WTC11 (cell line): ENCODE measurements around the gene HDLBP.

ENCODE experiments used
- ATF1 ChIP-seq: sonication (generic); formaldehyde crosslinking; IDR thresholded peaks from 2 replicates; pipeline ENCODE4 v1.8.1; 2023; ENCODE audit warnings: mild to moderate bottlenecking, moderate library complexity, missing genetic modification reagents
- MYBL2 ChIP-seq: sonication (generic); formaldehyde crosslinking; IDR thresholded peaks from 2 replicates; pipeline ENCODE4 v1.8.1; 2023; ENCODE audit warnings: mild to moderate bottlenecking, moderate library complexity, missing genetic modification reagents
- NFATC4 ChIP-seq: fragments of 250-450 bp; sonication (Bioruptor Pico); IDR thresholded peaks from 2 replicates; pipeline ENCODE4 v1.9.0; 2021; ENCODE audit warnings: mild to moderate bottlenecking
- NFYB ChIP-seq: sonication (generic); formaldehyde crosslinking; conservative IDR thresholded peaks from 2 replicates; pipeline ENCODE4 v1.8.0; 2022; ENCODE audit warnings: low read depth, missing genetic modification reagents
- NR3C1 ChIP-seq: sonication (generic); formaldehyde crosslinking; conservative IDR thresholded peaks from 2 replicates; pipeline ENCODE4 v1.8.1; 2023; ENCODE audit warnings: low read depth, mild to moderate bottlenecking, missing genetic modification reagents
- TEAD4 ChIP-seq: sonication (generic); formaldehyde crosslinking; IDR thresholded peaks from 2 replicates; pipeline ENCODE4 v1.8.0; 2022; ENCODE audit warnings: mild to moderate bottlenecking, missing genetic modification reagents
- TP53 ChIP-seq: sonication (generic); formaldehyde crosslinking; IDR thresholded peaks from 2 replicates; pipeline ENCODE4 v1.8.1; 2023; ENCODE audit warnings: mild to moderate bottlenecking, missing genetic modification reagents
- ZNF232 ChIP-seq: sonication (generic); formaldehyde crosslinking; IDR thresholded peaks from 2 replicates; pipeline ENCODE4 v1.8.0; 2022; ENCODE audit warnings: mild to moderate bottlenecking, missing genetic modification reagents
- TF ChIP-seq, protein P1 (sequence below): sonication (generic); formaldehyde crosslinking; IDR thresholded peaks from 2 replicates; pipeline ENCODE4 v1.8.0; 2022; ENCODE audit warnings: mild to moderate bottlenecking, missing genetic modification reagents
- TF ChIP-seq, protein P2 (sequence below): fragments of 200-600 bp; IDR thresholded peaks from 2 replicates; pipeline ENCODE4 v1.8.0; 2022; ENCODE audit warnings: antibody characterized with exemption
- TF ChIP-seq, protein P3 (sequence below): sonication (generic); formaldehyde crosslinking; IDR thresholded peaks from 2 replicates; pipeline ENCODE4 v1.8.1; 2023; ENCODE audit warnings: mild to moderate bottlenecking, moderate library complexity, missing genetic modification reagents
- TF ChIP-seq, protein P4 (sequence below): sonication (generic); formaldehyde crosslinking; IDR thresholded peaks from 2 replicates; pipeline ENCODE4 v1.8.1; 2022; ENCODE audit warnings: low read depth, missing genetic modification reagents, borderline replicate concordance
- TF ChIP-seq, protein P5 (sequence below): sonication (generic); formaldehyde crosslinking; IDR thresholded peaks from 2 replicates; pipeline ENCODE4 v1.8.1; 2023; ENCODE audit warnings: mild to moderate bottlenecking, missing genetic modification reagents, moderate library complexity
- TF ChIP-seq, protein P6 (sequence below): sonication (generic); formaldehyde crosslinking; conservative IDR thresholded peaks from 2 replicates; pipeline ENCODE4 v1.8.1; 2022; ENCODE audit warnings: mild to moderate bottlenecking, missing genetic modification reagents

DNA sequence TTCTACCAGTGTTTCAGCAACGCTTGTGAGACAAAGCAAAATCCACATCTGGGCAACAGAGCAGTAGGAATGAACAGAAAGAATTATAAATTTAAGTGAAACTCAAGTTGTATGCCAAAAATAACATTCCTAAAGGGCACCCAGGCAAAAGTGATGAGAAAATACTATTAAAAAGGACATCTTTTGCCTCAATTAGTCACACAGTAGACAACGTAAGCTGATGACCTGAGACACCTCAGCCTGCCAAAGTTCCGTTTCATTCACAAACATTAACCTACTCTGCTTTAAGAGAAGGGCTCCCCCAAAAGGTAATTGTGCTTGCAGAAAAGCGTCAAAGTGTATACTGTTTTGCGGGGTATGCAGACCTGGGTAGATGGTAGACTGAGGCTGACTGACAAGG is 7.2 kb downstream of the HDLBP start:
- TF ChIP-seq, protein P1, sequence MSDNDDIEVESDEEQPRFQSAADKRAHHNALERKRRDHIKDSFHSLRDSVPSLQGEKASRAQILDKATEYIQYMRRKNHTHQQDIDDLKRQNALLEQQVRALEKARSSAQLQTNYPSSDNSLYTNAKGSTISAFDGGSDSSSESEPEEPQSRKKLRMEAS (CRISPR knock-in tag) = no peak
- TF ChIP-seq, protein P2, sequence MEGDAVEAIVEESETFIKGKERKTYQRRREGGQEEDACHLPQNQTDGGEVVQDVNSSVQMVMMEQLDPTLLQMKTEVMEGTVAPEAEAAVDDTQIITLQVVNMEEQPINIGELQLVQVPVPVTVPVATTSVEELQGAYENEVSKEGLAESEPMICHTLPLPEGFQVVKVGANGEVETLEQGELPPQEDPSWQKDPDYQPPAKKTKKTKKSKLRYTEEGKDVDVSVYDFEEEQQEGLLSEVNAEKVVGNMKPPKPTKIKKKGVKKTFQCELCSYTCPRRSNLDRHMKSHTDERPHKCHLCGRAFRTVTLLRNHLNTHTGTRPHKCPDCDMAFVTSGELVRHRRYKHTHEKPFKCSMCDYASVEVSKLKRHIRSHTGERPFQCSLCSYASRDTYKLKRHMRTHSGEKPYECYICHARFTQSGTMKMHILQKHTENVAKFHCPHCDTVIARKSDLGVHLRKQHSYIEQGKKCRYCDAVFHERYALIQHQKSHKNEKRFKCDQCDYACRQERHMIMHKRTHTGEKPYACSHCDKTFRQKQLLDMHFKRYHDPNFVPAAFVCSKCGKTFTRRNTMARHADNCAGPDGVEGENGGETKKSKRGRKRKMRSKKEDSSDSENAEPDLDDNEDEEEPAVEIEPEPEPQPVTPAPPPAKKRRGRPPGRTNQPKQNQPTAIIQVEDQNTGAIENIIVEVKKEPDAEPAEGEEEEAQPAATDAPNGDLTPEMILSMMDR = no peak
- TF ChIP-seq ZNF232 (CRISPR knock-in tag) (no peak), TP53 (no peak), MYBL2 (CRISPR knock-in tag) (no peak), NFYB (no peak), TEAD4 (CRISPR knock-in tag) (no peak), ATF1 (CRISPR knock-in tag) (no peak), NR3C1 (CRISPR knock-in tag) (no peak), NFATC4 (CRISPR knock-in tag) (no peak)
- TF ChIP-seq, protein P3, sequence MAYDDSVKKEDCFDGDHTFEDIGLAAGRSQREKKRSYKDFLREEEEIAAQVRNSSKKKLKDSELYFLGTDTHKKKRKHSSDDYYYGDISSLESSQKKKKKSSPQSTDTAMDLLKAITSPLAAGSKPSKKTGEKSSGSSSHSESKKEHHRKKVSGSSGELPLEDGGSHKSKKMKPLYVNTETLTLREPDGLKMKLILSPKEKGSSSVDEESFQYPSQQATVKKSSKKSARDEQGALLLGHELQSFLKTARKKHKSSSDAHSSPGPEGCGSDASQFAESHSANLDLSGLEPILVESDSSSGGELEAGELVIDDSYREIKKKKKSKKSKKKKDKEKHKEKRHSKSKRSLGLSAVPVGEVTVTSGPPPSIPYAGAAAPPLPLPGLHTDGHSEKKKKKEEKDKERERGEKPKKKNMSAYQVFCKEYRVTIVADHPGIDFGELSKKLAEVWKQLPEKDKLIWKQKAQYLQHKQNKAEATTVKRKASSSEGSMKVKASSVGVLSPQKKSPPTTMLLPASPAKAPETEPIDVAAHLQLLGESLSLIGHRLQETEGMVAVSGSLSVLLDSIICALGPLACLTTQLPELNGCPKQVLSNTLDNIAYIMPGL = no peak
- TF ChIP-seq, protein P4, sequence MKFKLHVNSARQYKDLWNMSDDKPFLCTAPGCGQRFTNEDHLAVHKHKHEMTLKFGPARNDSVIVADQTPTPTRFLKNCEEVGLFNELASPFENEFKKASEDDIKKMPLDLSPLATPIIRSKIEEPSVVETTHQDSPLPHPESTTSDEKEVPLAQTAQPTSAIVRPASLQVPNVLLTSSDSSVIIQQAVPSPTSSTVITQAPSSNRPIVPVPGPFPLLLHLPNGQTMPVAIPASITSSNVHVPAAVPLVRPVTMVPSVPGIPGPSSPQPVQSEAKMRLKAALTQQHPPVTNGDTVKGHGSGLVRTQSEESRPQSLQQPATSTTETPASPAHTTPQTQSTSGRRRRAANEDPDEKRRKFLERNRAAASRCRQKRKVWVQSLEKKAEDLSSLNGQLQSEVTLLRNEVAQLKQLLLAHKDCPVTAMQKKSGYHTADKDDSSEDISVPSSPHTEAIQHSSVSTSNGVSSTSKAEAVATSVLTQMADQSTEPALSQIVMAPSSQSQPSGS (CRISPR knock-in tag) = no peak
- TF ChIP-seq, protein P5, sequence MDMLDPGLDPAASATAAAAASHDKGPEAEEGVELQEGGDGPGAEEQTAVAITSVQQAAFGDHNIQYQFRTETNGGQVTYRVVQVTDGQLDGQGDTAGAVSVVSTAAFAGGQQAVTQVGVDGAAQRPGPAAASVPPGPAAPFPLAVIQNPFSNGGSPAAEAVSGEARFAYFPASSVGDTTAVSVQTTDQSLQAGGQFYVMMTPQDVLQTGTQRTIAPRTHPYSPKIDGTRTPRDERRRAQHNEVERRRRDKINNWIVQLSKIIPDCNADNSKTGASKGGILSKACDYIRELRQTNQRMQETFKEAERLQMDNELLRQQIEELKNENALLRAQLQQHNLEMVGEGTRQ (CRISPR knock-in tag) = no peak
- TF ChIP-seq, protein P6, sequence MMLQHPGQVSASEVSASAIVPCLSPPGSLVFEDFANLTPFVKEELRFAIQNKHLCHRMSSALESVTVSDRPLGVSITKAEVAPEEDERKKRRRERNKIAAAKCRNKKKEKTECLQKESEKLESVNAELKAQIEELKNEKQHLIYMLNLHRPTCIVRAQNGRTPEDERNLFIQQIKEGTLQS (CRISPR knock-in tag) = no peak
